Stimulated activated CD4-positive, alpha-beta T cell treated with anti-CD3 and anti-CD28 coated beads, Interleukin-15, amount 100 ng/mL, for 24 hours (primary cell): ENCODE measurements around the gene RNF114.
A peak's percentile ranks its signal among the peaks of the same experiment; 100 is the strongest.
"Not testable (repeated sequence)": the region's sequence is repeated elsewhere in the genome, so short reads cannot be mapped to it uniquely, and the experiment has no call there.

ENCODE experiments used
- DNase-seq: peaks from one replicate; pipeline ENCODE4 v3.0.0-alpha.2; 2020

RNF114 gene

GRCh38 chr20:49965781-49966305, 29.6 kb downstream of the RNF114 start:
- DNase-seq = no peak

GRCh38 chr20:49966861-49967260, 30.7 kb downstream of the RNF114 start:
- no peak for DNase-seq

GRCh38 chr20:49969234-49969633, 33.0 kb downstream of the RNF114 start:
- DNase-seq = no peak

GRCh38 chr20:49969946-49970345, 33.7 kb downstream of the RNF114 start:
- DNase-seq = no peak

- no peak for DNase-seq
These were observed 34.3 kb downstream of the RNF114 start for GRCh38 chr20:49970498-49970897.

- DNase-seq = no peak
These were observed 37.8 kb downstream of the RNF114 start for GRCh38 chr20:49973981-49974380.

- DNase-seq = no peak
These were observed 40.3 kb downstream of the RNF114 start for GRCh38 chr20:49976542-49976941.

- not testable (repeated sequence) for DNase-seq
These were observed 41.5 kb downstream of the RNF114 start for GRCh38 chr20:49977740-49978139.

GRCh38 chr20:49978685-49979029, 42.5 kb downstream of the RNF114 start:
- DNase-seq = no peak

GRCh38 chr20:49979030-49979832, 43.0 kb downstream of the RNF114 start:
- peak; percentile 67 for DNase-seq

GRCh38 chr20:49980140-49981008, 44.2 kb downstream of the RNF114 start:
- no peak for DNase-seq

GRCh38 chr20:49981218-49982071, 45.2 kb downstream of the RNF114 start:
- DNase-seq = no peak

GRCh38 chr20:49982072-49982345, 45.8 kb downstream of the RNF114 start:
- no peak for DNase-seq

GRCh38 chr20:49982346-49983122, 46.3 kb downstream of the RNF114 start, which contains the start of gene SNAI1:
TSS of gene SNAI1 (plus strand) at chr20:49982980. CDS start at chr20:49983060, 80 bp downstream.
- DNase-seq = peak; percentile 86

- no peak for DNase-seq
These were observed 47.1 kb downstream of the RNF114 start for GRCh38 chr20:49983123-49983847.

GRCh38 chr20:49983848-49984408, 47.7 kb downstream of the RNF114 start:
- no peak for DNase-seq

GRCh38 chr20:49984426-49985153, 48.4 kb downstream of the RNF114 start:
- DNase-seq = no peak

GRCh38 chr20:49985157-49985556, 49.0 kb downstream of the RNF114 start:
- no peak for DNase-seq

GRCh38 chr20:49985617-49986016, 49.4 kb downstream of the RNF114 start:
- no peak for DNase-seq

GRCh38 chr20:49986049-49986448, 49.9 kb downstream of the RNF114 start:
- DNase-seq = no peak
